ENCODE data around the gene CERK. TPM values are rescaled to one million over a fixed set of nuclear protein-coding genes. Genes with fewer than 3 reads are reported as not detected.

The CERK gene
- total RNA-seq, 2 experiments from 2014 or later = 38.4 to 41.8 TPM

- TF ChIP-seq CTCF (IDR thresholded peaks at IDR 0.05) = no peak
- ChIA-PET POLR2A (no interaction called here), CTCF (interaction anchor here (1.3 to 11.3 kb wide), 2 partner anchors 48 to 191 kb away, joined by 3 to 191 read pairs; no protein-coding TSS in a partner anchor)
- intact Hi-C loops (cut with micrococcal nuclease) = no loop called here
- H3K4me1 Mint-ChIP-seq (ENCODE audit: low read depth) = peaks cover 31% of the 10 kb centered on the region
- H3K27ac Mint-ChIP-seq = no peak overlapping the region
- H3K9me3 Mint-ChIP-seq = peaks cover 5% of the 10 kb centered on the region
- no peaks in the 10 kb centered on the region for H3K27me3 Mint-ChIP-seq
- peaks cover 14% of the 10 kb centered on the region for H3K36me3 Mint-ChIP-seq (ENCODE audit: low read depth)
- no peak overlapping the region for H3K4me3 Mint-ChIP-seq
- peak; percentile 63 for ATAC-seq
- DNase-seq = peak; percentile 54
Measured at GRCh38 chr22:46754110-46754799, 16.2 kb upstream of the CERK start.

GRCh38 chr22:46753761-46754109 is 15.7 kb upstream of the CERK start:
- no peak overlapping the region for H3K4me3 Mint-ChIP-seq
- ATAC-seq (no peak), DNase-seq (no peak)
- H3K36me3 Mint-ChIP-seq (ENCODE audit: low read depth) = peaks cover 11% of the 10 kb centered on the region
- ChIA-PET CTCF (no interaction called here), POLR2A (interaction anchor here (0.5 kb wide), 1 partner anchor 42 kb away, joined by 3 read pairs; no protein-coding TSS in a partner anchor)
- peaks cover 33% of the 10 kb centered on the region for H3K4me1 Mint-ChIP-seq (ENCODE audit: low read depth)
- intact Hi-C loops (cut with micrococcal nuclease) = no loop called here
- peaks cover 5% of the 10 kb centered on the region for H3K9me3 Mint-ChIP-seq
- no peaks in the 10 kb centered on the region for H3K27me3 Mint-ChIP-seq
- TF ChIP-seq CTCF (IDR thresholded peaks at IDR 0.05) = no peak
- H3K27ac Mint-ChIP-seq = no peak overlapping the region

GRCh38 chr22:46753360-46753759 is 15.3 kb upstream of the CERK start:
- H3K4me1 Mint-ChIP-seq (ENCODE audit: low read depth) = peaks cover 31% of the 10 kb centered on the region
- no peaks in the 10 kb centered on the region for H3K27me3 Mint-ChIP-seq
- TF ChIP-seq CTCF (IDR thresholded peaks at IDR 0.05) = no peak
- H3K4me3 Mint-ChIP-seq = no peak overlapping the region
- intact Hi-C loops (cut with micrococcal nuclease) = no loop called here
- H3K36me3 Mint-ChIP-seq (ENCODE audit: low read depth) = peaks cover 10% of the 10 kb centered on the region
- POLR2A ChIA-PET = interaction anchor here (0.5 kb wide), 1 partner anchor 42 kb away, joined by 3 read pairs; no protein-coding TSS in a partner anchor
- no peak overlapping the region for H3K27ac Mint-ChIP-seq
- ATAC-seq = no peak
- CTCF ChIA-PET = no interaction called here
- no peak for DNase-seq
- peaks cover 5% of the 10 kb centered on the region for H3K9me3 Mint-ChIP-seq

- Mint-ChIP-seq H3K27ac (no peak overlapping the region), H3K9me3 (peaks cover 5% of the 10 kb centered on the region), H3K27me3 (no peaks in the 10 kb centered on the region), H3K36me3 (ENCODE audit: low read depth) (peaks cover 10% of the 10 kb centered on the region), H3K4me3 (no peak overlapping the region), H3K4me1 (ENCODE audit: low read depth) (peaks cover 31% of the 10 kb centered on the region)
- no peak for TF ChIP-seq CTCF (IDR thresholded peaks at IDR 0.05)
- intact Hi-C loops (cut with micrococcal nuclease) = no loop called here
- DNase-seq (no peak), ATAC-seq (no peak)
- POLR2A ChIA-PET = interaction anchor here (0.8 kb wide), 1 partner anchor 10 kb away, joined by 3 read pairs; the partner anchor contains the start of gene TBC1D22A
- CTCF ChIA-PET = no interaction called here
Measured at GRCh38 chr22:46752988-46753310, 14.9 kb upstream of the CERK start.

GRCh38 chr22:46752286-46752987 is 14.4 kb upstream of the CERK start:
- peaks cover 8% of the 10 kb centered on the region for H3K36me3 Mint-ChIP-seq (ENCODE audit: low read depth)
- no peak for TF ChIP-seq CTCF (IDR thresholded peaks at IDR 0.05)
- intact Hi-C loops (cut with micrococcal nuclease) = no loop called here
- no peak overlapping the region for H3K27ac Mint-ChIP-seq
- peaks cover 31% of the 10 kb centered on the region for H3K4me1 Mint-ChIP-seq (ENCODE audit: low read depth)
- peaks cover 5% of the 10 kb centered on the region for H3K9me3 Mint-ChIP-seq
- CTCF ChIA-PET = no interaction called here
- ATAC-seq (no peak), DNase-seq (no peak)
- no peak overlapping the region for H3K4me3 Mint-ChIP-seq
- POLR2A ChIA-PET = interaction anchor here (0.8 to 2.1 kb wide), 2 partner anchors 9 to 10 kb away, joined by 3 to 10 read pairs; partner anchors contain the start of gene TBC1D22A
- no peaks in the 10 kb centered on the region for H3K27me3 Mint-ChIP-seq
